ENCODE data around the gene TRPC1.

DNA sequence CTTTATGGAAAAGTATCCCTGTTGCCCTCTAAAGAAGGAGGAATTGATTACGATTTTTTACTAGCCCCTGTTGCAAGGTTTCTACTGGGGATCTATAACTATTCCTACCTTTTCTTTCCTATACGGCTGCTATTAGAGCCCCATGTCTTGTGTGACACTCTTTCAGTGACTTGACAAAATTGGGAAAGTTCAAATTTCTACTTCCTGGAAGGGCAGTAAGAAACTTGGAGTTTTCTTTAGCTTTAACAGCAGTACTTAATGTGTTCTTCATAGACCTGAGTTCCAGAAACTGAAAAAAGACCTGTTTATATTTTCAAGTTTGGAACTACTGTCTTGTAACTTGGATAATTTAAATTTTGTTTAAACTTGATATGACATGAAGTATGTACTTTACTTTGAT, 54.7 kb downstream of the TRPC1 start:
- TF ChIP-seq, protein P1, sequence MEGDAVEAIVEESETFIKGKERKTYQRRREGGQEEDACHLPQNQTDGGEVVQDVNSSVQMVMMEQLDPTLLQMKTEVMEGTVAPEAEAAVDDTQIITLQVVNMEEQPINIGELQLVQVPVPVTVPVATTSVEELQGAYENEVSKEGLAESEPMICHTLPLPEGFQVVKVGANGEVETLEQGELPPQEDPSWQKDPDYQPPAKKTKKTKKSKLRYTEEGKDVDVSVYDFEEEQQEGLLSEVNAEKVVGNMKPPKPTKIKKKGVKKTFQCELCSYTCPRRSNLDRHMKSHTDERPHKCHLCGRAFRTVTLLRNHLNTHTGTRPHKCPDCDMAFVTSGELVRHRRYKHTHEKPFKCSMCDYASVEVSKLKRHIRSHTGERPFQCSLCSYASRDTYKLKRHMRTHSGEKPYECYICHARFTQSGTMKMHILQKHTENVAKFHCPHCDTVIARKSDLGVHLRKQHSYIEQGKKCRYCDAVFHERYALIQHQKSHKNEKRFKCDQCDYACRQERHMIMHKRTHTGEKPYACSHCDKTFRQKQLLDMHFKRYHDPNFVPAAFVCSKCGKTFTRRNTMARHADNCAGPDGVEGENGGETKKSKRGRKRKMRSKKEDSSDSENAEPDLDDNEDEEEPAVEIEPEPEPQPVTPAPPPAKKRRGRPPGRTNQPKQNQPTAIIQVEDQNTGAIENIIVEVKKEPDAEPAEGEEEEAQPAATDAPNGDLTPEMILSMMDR (conservative IDR thresholded peaks at IDR 0.05; ENCODE audit: low read length) = no peak
- no peak for TF ChIP-seq EZH2phosphoT487 (IDR thresholded peaks at IDR 0.05; ENCODE audit: borderline replicate concordance)

Data from Loucy (cell line).